Stimulated activated memory B cell treated with anti-CD40 and anti-IgM and Interleukin-4, amounts not matched to agents 10 μg/mL and 1 μg/mL and 100 μg/mL, for 72 hours (primary cell): Measurements from ENCODE around the gene KCNK17.
"Not testable (repeated sequence)": the region's sequence is repeated elsewhere in the genome, so short reads cannot be mapped to it uniquely, and the experiment has no call there.

Source experiments
- ATAC-seq: fragments of 150-1000 bp; cut with Tn5 transposase; 2 replicates; pipeline ENCODE4 v1.10.0; 2021
- H3K27ac Mint-ChIP-seq: one replicate; pipeline ENCODE4 v1.8.0; 2022; ENCODE audit warnings: mild to moderate bottlenecking, mixed read lengths
- H3K27me3 Mint-ChIP-seq: one replicate; pipeline ENCODE4 v1.8.0; 2022; ENCODE audit warnings: mixed read lengths
- H3K36me3 Mint-ChIP-seq: one replicate; pipeline ENCODE4 v1.8.0; 2022; ENCODE audit warnings: mixed read lengths
- H3K4me1 Mint-ChIP-seq: one replicate; pipeline ENCODE4 v1.8.0; 2022; ENCODE audit warnings: mixed read lengths
- H3K4me3 Mint-ChIP-seq: one replicate; pipeline ENCODE4 v1.8.0; 2022; ENCODE audit warnings: mild to moderate bottlenecking, moderate library complexity, mixed read lengths
- H3K9me3 Mint-ChIP-seq: one replicate; pipeline ENCODE4 v1.8.0; 2022; ENCODE audit warnings: mixed read lengths

Gene KCNK17

GRCh38 chr6:39298061-39298460 is 16.2 kb downstream of the KCNK17 start:
- no peak for ATAC-seq
- H3K27me3 Mint-ChIP-seq: peaks cover 33% of the 10 kb centered on the region
- no peaks in the 10 kb centered on the region for H3K9me3 Mint-ChIP-seq
- H3K4me1 Mint-ChIP-seq: no peaks in the 10 kb centered on the region
- no peaks in the 10 kb centered on the region for H3K36me3 Mint-ChIP-seq
- H3K27ac Mint-ChIP-seq: no peak overlapping the region
- no peak overlapping the region for H3K4me3 Mint-ChIP-seq

GRCh38 chr6:39296745-39297640 is 17.2 kb downstream of the KCNK17 start:
- Mint-ChIP-seq H3K4me1 (no peaks in the 10 kb centered on the region), H3K27ac (no peak overlapping the region), H3K36me3 (no peaks in the 10 kb centered on the region), H3K27me3 (peaks cover 41% of the 10 kb centered on the region), H3K9me3 (no peaks in the 10 kb centered on the region), H3K4me3 (no peak overlapping the region)
- ATAC-seq: peak; percentile 2

- no peaks in the 10 kb centered on the region for H3K4me1 Mint-ChIP-seq
- peaks cover 32% of the 10 kb centered on the region for H3K27me3 Mint-ChIP-seq
- H3K9me3 Mint-ChIP-seq: no peaks in the 10 kb centered on the region
- H3K4me3 Mint-ChIP-seq: no peak overlapping the region
- no peaks in the 10 kb centered on the region for H3K36me3 Mint-ChIP-seq
- no peak overlapping the region for H3K27ac Mint-ChIP-seq
- ATAC-seq: no peak
Measured at GRCh38 chr6:39295611-39296011, 18.6 kb downstream of the KCNK17 start.

- peaks cover 27% of the 10 kb centered on the region for H3K27me3 Mint-ChIP-seq
- no peak overlapping the region for H3K27ac Mint-ChIP-seq
- no peak for ATAC-seq
- no peaks in the 10 kb centered on the region for H3K4me1 Mint-ChIP-seq
- H3K9me3 Mint-ChIP-seq: no peaks in the 10 kb centered on the region
- H3K4me3 Mint-ChIP-seq: no peak overlapping the region
- no peaks in the 10 kb centered on the region for H3K36me3 Mint-ChIP-seq
Measured at GRCh38 chr6:39294899-39295298, 19.3 kb downstream of the KCNK17 start.

- Mint-ChIP-seq H3K27me3 (peaks cover 27% of the 10 kb centered on the region), H3K36me3 (no peaks in the 10 kb centered on the region), H3K4me1 (no peaks in the 10 kb centered on the region), H3K9me3 (peaks cover under 1% of the 10 kb centered on the region), H3K27ac (no peak overlapping the region), H3K4me3 (no peak overlapping the region)
- no peak for ATAC-seq
Measured at GRCh38 chr6:39294133-39294532, 20.1 kb downstream of the KCNK17 start.

- H3K4me1 Mint-ChIP-seq: no peaks in the 10 kb centered on the region
- H3K36me3 Mint-ChIP-seq: no peaks in the 10 kb centered on the region
- H3K27ac Mint-ChIP-seq: no peak overlapping the region
- no peak for ATAC-seq
- no peak overlapping the region for H3K4me3 Mint-ChIP-seq
- peaks cover 27% of the 10 kb centered on the region for H3K27me3 Mint-ChIP-seq
- H3K9me3 Mint-ChIP-seq: peaks cover 3% of the 10 kb centered on the region
Measured at GRCh38 chr6:39292637-39293036, 21.6 kb downstream of the KCNK17 start.

- Mint-ChIP-seq H3K27ac (no peak overlapping the region), H3K9me3 (peaks cover 3% of the 10 kb centered on the region), H3K36me3 (no peaks in the 10 kb centered on the region), H3K4me1 (no peaks in the 10 kb centered on the region), H3K27me3 (peaks cover 10% of the 10 kb centered on the region), H3K4me3 (no peak overlapping the region)
- no peak for ATAC-seq
Measured at GRCh38 chr6:39289490-39289889, 24.7 kb downstream of the KCNK17 start.

- H3K36me3 Mint-ChIP-seq: no peaks in the 10 kb centered on the region
Measured at GRCh38 chr6:39287601-39288000, 26.6 kb downstream of the KCNK17 start.

GRCh38 chr6:39286596-39286995 is 27.6 kb downstream of the KCNK17 start:
- H3K27ac Mint-ChIP-seq, H3K36me3 Mint-ChIP-seq, H3K9me3 Mint-ChIP-seq, H3K4me1 Mint-ChIP-seq, H3K4me3 Mint-ChIP-seq, ATAC-seq: not testable (repeated sequence)
- H3K27me3 Mint-ChIP-seq: peaks cover 18% of the 10 kb centered on the region

More at GRCh38 chr6:39287601-39288000, 26.6 kb downstream of the KCNK17 start:
- Mint-ChIP-seq H3K27ac (no peak overlapping the region), H3K9me3 (peaks cover 3% of the 10 kb centered on the region), H3K4me3 (no peak overlapping the region), H3K27me3 (peaks cover 16% of the 10 kb centered on the region), H3K4me1 (no peaks in the 10 kb centered on the region)
- no peak for ATAC-seq

GRCh38 chr6:39282774-39283173 is 31.4 kb downstream of the KCNK17 start:
- no peaks in the 10 kb centered on the region for H3K9me3 Mint-ChIP-seq
- no peak overlapping the region for H3K4me3 Mint-ChIP-seq
- H3K4me1 Mint-ChIP-seq: no peaks in the 10 kb centered on the region

GRCh38 chr6:39281312-39281980 is 32.8 kb downstream of the KCNK17 start:
- Mint-ChIP-seq H3K27me3 (peaks cover 25% of the 10 kb centered on the region), H3K36me3 (no peaks in the 10 kb centered on the region), H3K4me1 (no peaks in the 10 kb centered on the region), H3K4me3 (no peak overlapping the region), H3K9me3 (no peaks in the 10 kb centered on the region), H3K27ac (no peak overlapping the region)
- ATAC-seq: no peak

More at GRCh38 chr6:39282774-39283173, 31.4 kb downstream of the KCNK17 start:
- ATAC-seq: no peak
- no peak overlapping the region for H3K27ac Mint-ChIP-seq
- H3K36me3 Mint-ChIP-seq: no peaks in the 10 kb centered on the region
- peaks cover 25% of the 10 kb centered on the region for H3K27me3 Mint-ChIP-seq

- H3K36me3 Mint-ChIP-seq: no peaks in the 10 kb centered on the region
- peaks cover 25% of the 10 kb centered on the region for H3K27me3 Mint-ChIP-seq
- H3K27ac Mint-ChIP-seq: no peak overlapping the region
- no peaks in the 10 kb centered on the region for H3K9me3 Mint-ChIP-seq
- no peak overlapping the region for H3K4me3 Mint-ChIP-seq
- H3K4me1 Mint-ChIP-seq: no peaks in the 10 kb centered on the region
- no peak for ATAC-seq
Measured at GRCh38 chr6:39280247-39280731, 33.9 kb downstream of the KCNK17 start.

GRCh38 chr6:39279539-39279938 is 34.7 kb downstream of the KCNK17 start:
- H3K4me3 Mint-ChIP-seq: no peak overlapping the region
- no peaks in the 10 kb centered on the region for H3K9me3 Mint-ChIP-seq
- H3K27ac Mint-ChIP-seq: no peak overlapping the region
- H3K36me3 Mint-ChIP-seq: no peaks in the 10 kb centered on the region
- no peaks in the 10 kb centered on the region for H3K4me1 Mint-ChIP-seq
- ATAC-seq: no peak
- peaks cover 25% of the 10 kb centered on the region for H3K27me3 Mint-ChIP-seq

- no peaks in the 10 kb centered on the region for H3K36me3 Mint-ChIP-seq
Measured at GRCh38 chr6:39276379-39276995, 37.7 kb downstream of the KCNK17 start.

GRCh38 chr6:39274903-39275302 is 39.3 kb downstream of the KCNK17 start:
- H3K4me1 Mint-ChIP-seq: no peaks in the 10 kb centered on the region
- H3K27ac Mint-ChIP-seq: no peak overlapping the region
- no peaks in the 10 kb centered on the region for H3K36me3 Mint-ChIP-seq
- H3K9me3 Mint-ChIP-seq: no peaks in the 10 kb centered on the region
- H3K27me3 Mint-ChIP-seq: peaks cover 8% of the 10 kb centered on the region
- ATAC-seq: no peak
- H3K4me3 Mint-ChIP-seq: no peak overlapping the region

More at GRCh38 chr6:39276379-39276995, 37.7 kb downstream of the KCNK17 start:
- ATAC-seq: no peak
- Mint-ChIP-seq H3K4me1 (no peaks in the 10 kb centered on the region), H3K27ac (no peak overlapping the region), H3K9me3 (no peaks in the 10 kb centered on the region), H3K4me3 (no peak overlapping the region), H3K27me3 (peaks cover 14% of the 10 kb centered on the region)
